HFFc6 (cell line): Measurements from ENCODE around the gene NOSIP. TPM values are rescaled to one million over a fixed set of nuclear protein-coding genes. Genes with fewer than 3 reads are reported as not detected.

Experiments
- DNase-seq: peaks from one replicate; pipeline ENCODE4 v3.0.0-alpha.2; 2018
- H3K27ac Mint-ChIP-seq: 2 replicates; pipeline ENCODE4 v1.8.0; 2020; ENCODE audit warnings: mild to moderate bottlenecking, mixed read lengths
- H3K27me3 Mint-ChIP-seq: 2 replicates; pipeline ENCODE4 v1.8.0; 2021; ENCODE audit warnings: mild to moderate bottlenecking, moderate library complexity, mixed read lengths; ENCODE audit not compliant: insufficient read depth
- H3K36me3 Mint-ChIP-seq: 2 replicates; pipeline ENCODE4 v1.8.0; 2021; ENCODE audit warnings: low read depth, mixed read lengths
- H3K4me1 Mint-ChIP-seq: 2 replicates; pipeline ENCODE4 v1.8.0; 2020; ENCODE audit warnings: low read depth, mixed read lengths
- H3K4me3 Mint-ChIP-seq: 2 replicates; pipeline ENCODE4 v1.8.0; 2020; ENCODE audit warnings: mild to moderate bottlenecking, moderate library complexity, mixed read lengths
- H3K9me3 Mint-ChIP-seq: 2 replicates; pipeline ENCODE4 v1.8.0; 2020; ENCODE audit warnings: mild to moderate bottlenecking, mixed read lengths
- total RNA-seq, 6 experiments: library from RNA; stranded (reverse); fragmentation: NEBNext Ultra II Directional; extraction: Animal tissue kit (Norgen Biotek cat#: 25700); gene quantifications; 2 replicates in 1 of 6; 3 replicates in 5 of 6; pipeline ENCODE4 v1.2.3, GENCODE V29; 2021
- TF ChIP-seq, protein P1 (sequence below): fragments of 200-600 bp; sonication (generic); IDR thresholded peaks from 2 replicates; pipeline ENCODE4 v1.5.0; 2021; ENCODE audit warnings: antibody characterized with exemption, mild to moderate bottlenecking

Gene NOSIP
- total RNA-seq, 6 experiments from 2014 or later, result 66.0 to 79.7 (median 72.4) TPM

DNA sequence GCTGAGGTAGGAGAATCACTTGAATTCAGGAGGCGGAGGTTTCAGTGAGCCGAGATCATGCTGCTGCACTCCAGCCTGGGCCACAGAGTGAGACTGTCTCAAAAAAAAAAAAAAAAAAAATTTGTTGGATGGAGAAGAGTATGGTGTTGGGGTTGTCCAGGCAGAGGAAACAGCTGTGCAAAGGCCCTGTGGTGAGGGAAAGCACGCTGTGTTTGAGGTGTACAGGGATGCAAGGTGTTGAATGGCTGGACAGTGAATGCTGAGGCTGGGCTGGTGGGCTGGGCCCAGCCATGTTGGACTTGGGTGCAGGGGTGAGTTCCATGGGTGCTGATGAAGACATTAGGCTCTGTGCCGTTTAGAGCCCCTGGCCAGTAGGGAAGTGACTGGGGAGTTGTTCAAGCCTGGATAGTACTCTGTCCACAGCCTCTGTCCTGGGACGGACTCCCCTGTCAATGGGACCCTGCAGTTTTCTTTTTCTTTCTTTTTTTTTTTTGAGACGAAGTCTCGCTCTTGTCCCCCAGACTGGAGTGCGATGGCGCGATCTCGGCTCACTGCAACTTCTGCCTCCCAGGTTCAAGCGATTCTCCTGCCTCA lies 29.2 kb upstream of the NOSIP start:
- Mint-ChIP-seq H3K4me1 (peaks cover 22% of the 10 kb centered on the region), H3K27me3 (peaks cover 2% of the 10 kb centered on the region), H3K27ac (no peak overlapping the region), H3K36me3 (no peaks in the 10 kb centered on the region; the same call in 1 of the 2 replicates), H3K4me3 (no peak overlapping the region), H3K9me3 (no peaks in the 10 kb centered on the region)
- TF ChIP-seq, protein P1, sequence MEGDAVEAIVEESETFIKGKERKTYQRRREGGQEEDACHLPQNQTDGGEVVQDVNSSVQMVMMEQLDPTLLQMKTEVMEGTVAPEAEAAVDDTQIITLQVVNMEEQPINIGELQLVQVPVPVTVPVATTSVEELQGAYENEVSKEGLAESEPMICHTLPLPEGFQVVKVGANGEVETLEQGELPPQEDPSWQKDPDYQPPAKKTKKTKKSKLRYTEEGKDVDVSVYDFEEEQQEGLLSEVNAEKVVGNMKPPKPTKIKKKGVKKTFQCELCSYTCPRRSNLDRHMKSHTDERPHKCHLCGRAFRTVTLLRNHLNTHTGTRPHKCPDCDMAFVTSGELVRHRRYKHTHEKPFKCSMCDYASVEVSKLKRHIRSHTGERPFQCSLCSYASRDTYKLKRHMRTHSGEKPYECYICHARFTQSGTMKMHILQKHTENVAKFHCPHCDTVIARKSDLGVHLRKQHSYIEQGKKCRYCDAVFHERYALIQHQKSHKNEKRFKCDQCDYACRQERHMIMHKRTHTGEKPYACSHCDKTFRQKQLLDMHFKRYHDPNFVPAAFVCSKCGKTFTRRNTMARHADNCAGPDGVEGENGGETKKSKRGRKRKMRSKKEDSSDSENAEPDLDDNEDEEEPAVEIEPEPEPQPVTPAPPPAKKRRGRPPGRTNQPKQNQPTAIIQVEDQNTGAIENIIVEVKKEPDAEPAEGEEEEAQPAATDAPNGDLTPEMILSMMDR, result no peak
- DNase-seq, result no peak

DNA sequence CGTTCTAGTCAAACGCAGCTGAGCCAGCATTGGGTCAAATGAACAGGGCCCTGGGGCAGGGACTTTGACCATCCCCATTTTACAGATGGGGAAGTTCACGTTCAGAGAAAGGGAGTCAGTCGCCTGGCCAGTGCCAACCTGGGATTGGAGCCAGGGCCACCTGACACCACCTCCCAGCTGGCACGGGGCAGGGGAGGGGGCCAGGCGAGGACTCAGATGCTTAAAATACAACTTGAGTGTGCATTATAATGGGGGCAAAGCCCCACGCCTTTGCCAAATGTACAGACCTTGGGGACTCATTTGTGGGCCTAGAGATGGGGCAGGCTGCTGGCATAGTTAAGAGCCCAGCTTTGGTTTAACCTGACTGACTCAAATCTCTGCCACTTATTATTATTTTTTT lies 25.2 kb upstream of the NOSIP start:
- Mint-ChIP-seq H3K9me3 (no peaks in the 10 kb centered on the region), H3K36me3 (no peaks in the 10 kb centered on the region; the same call in 1 of the 2 replicates), H3K4me3 (no peak overlapping the region), H3K27ac (no peak overlapping the region), H3K27me3 (peaks cover 2% of the 10 kb centered on the region), H3K4me1 (no peaks in the 10 kb centered on the region)
- DNase-seq, result no peak
- TF ChIP-seq, protein P1, result no peak

DNA sequence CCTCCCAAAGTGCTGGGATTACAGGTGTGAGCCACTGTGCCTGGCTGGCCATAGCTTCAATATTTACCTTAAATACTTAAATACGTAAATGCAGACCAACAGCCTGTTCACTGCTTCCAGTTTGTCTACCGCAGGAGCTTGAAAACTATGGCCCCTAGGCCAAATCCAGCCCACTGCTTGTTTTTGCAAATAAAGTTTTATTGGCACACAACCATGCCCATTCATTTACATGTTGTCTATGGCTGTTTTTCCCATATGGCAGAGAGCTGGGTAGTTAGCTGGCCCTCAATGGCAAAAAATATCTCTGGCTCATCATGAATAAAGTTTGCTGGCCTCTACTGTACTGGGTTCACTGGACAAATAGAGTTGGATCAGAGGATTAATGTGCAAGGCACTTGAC lies 22.4 kb upstream of the NOSIP start:
- Mint-ChIP-seq H3K9me3 (no peaks in the 10 kb centered on the region), H3K27ac (no peak overlapping the region), H3K27me3 (no peaks in the 10 kb centered on the region; the same call in none of the 2 replicates), H3K4me3 (no peak overlapping the region), H3K36me3 (peaks cover 4% of the 10 kb centered on the region; the same call in 1 of the 2 replicates), H3K4me1 (no peaks in the 10 kb centered on the region)
- TF ChIP-seq, protein P1, result no peak
- no peak for DNase-seq

DNA sequence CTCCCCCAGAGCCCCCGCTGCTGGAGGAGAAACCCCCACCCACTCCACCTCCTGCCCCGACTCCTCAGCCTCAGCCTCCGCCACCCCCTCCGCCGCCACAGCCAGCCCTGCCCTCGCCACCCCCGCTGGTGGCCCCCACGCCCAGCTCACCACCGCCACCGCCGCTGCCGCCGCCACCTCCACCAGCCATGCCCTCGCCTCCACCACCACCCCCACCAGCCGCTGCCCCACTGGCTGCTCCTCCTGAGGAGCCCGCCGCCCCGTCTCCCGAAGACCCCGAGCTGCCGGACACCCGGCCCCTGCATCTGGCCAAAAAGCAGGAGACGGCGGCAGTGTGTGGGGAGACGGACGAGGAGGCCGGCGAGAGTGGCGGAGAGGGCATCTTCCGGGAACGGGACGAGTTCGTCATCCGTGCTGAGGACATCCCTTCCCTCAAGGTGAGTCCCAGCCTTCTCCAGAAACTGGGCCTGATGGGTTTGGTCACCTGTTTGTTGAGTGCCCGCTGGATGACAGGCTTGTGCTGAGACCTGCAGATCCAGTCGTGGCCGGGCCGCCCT lies 21.2 kb upstream of the NOSIP start:
- DNase-seq, result no peak
- Mint-ChIP-seq H3K4me3 (no peak overlapping the region), H3K4me1 (no peaks in the 10 kb centered on the region), H3K36me3 (peaks cover 4% of the 10 kb centered on the region; the same call in 1 of the 2 replicates), H3K27me3 (no peaks in the 10 kb centered on the region; the same call in none of the 2 replicates), H3K9me3 (no peaks in the 10 kb centered on the region), H3K27ac (no peak overlapping the region)
- TF ChIP-seq, protein P1, result no peak

DNA sequence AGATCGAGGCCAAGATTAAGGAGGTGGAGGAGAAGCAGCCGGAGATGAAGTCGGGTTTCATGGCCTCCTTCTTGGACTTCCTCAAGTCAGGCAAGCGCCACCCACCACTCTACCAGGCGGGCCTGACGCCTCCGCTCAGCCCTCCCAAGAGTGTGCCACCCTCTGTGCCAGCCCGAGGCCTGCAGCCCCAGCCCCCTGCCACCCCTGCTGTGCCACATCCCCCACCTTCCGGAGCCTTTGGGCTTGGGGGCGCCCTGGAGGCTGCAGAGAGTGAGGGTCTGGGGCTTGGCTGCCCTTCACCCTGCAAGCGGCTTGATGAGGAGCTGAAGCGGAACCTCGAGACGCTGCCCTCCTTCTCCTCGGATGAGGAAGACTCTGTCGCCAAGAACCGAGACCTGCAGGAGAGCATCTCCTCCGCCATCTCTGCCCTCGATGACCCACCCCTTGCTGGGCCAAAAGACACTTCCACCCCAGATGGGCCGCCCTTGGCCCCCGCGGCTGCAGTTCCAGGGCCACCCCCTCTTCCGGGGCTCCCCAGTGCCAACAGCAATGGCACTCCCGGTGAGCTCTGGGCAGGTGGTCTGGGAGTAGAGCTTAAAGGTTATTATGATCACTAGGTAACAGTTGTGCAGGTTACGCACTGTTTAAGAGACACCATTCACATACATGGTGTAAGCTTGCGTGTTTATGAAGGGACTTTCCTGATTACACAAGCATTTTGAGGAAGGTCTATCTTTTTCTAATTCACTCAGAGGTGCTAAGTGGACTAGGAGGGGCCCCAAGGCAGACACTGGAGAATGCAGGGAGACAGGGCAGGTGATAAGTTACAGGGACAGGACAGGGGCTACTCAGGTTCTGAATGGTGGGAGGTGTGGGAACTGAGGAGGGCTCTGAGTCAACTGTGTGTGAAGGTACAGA lies 19.3 kb upstream of the NOSIP start:
- no peaks in the 10 kb centered on the region for H3K4me1 Mint-ChIP-seq
- TF ChIP-seq, protein P1, result no peak
- no peaks in the 10 kb centered on the region for H3K9me3 Mint-ChIP-seq
- no peak overlapping the region for H3K4me3 Mint-ChIP-seq
- DNase-seq, result no peak
- no peak overlapping the region for H3K27ac Mint-ChIP-seq
- no peaks in the 10 kb centered on the region; the same call in none of the 2 replicates for H3K27me3 Mint-ChIP-seq
- H3K36me3 Mint-ChIP-seq, result peaks cover 4% of the 10 kb centered on the region; the same call in 1 of the 2 replicates
